ENCODE results near the gene USB1.
"Not testable (repeated sequence)": the region's sequence is repeated elsewhere in the genome, so short reads cannot be mapped to it uniquely, and the experiment has no call there.

The USB1 gene

GRCh38 chr16:57969451-57970123, 31.6 kb upstream of the USB1 start:
- no peak for DNase-seq (ENCODE audit: low read depth)

- no peak for DNase-seq (ENCODE audit: low read depth)
These were observed 30.9 kb upstream of the USB1 start for GRCh38 chr16:57970319-57970718.

DNA sequence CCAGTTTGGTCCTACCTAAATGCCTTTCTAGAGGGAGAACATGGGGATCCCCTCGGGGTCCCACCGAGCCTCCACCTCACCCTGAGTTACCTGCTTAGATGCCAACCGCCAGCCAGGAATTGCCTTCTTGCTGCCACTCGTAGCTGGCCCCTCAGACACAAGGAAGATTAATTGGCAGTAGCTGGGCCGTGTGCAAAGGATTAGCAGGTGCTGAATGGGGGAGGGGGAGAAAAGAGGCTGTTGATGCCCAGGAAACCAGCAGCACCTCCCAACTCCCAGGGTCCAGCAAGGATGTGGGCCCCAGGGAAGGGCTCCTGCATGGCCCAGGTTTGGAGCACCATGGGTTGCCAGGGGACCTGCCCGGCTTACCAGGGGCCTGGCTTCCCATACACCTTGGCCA, 30.2 kb upstream of the USB1 start, which contains the start of gene CNGB1:
Gene CNGB1 (minus strand): TSS at position 159 of the 400 bp plus-strand sequence. CDS start 3,842 bp downstream, outside the sequence.
- DNase-seq (ENCODE audit: low read depth), result no peak

DNA sequence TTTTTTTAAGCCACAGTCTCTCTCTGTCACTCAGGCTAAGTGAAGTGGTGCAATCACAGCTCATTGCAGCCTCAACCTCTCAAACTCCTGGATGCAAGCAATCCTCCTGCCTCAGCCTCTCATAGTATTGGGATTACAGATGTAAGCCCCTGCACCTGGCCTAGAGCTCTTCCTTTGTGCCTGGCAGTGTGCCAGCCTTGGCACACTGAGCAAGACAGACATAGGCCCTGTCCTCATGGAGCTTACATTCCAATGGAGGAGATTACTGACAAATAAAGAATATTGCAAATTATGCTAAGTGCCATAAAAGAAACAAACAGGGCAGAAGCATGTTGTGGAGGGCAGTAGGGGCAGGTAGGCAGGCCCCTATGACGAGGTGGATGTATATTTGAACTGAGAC, 29.4 kb upstream of the USB1 start:
- no peak for DNase-seq (ENCODE audit: low read depth)

DNA sequence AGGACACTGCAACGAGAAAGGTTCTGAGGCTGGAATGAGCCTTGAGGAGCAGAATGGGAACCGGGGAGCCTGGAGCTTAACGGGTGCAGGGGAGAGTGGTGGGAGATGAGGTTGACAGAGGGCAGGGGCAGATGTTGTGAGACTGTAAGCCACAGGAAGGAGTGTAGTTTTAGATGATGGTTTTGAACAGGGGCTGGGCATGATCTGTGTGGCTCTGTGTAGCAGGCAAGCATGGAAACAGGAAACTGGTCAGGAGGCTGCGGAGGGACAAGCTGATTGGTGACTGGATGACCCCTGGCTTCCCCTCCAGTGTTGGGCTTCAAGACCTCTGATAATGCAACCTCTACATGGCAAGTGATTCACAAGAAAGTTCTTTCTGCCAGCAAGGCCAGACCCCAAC, 28.9 kb upstream of the USB1 start:
- DNase-seq (ENCODE audit: low read depth), result no peak

DNA sequence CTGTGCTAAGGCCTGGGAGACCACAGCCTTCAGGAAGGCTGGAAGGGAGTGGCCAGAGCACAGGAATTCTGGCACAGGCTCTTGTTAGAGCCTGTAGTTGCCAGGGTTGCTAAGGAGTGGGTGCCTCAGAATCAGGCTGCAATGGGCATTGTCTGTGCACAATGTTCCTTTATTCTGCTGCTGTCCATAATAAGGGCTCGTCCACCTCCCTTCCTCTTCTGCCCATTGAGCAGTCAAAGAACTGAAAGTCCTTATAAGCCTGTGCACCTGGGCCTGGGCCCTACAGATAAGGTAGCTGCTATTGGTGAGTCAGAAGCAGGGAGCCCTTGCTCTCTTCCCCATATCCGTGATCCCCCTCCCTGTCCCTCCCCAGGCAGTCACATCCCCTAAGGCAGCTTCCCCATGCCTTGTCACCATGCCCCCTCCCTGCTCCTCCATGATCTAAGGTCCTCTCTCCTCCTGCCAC, 24.8 kb upstream of the USB1 start:
- no peak for DNase-seq (ENCODE audit: low read depth)

- DNase-seq (ENCODE audit: low read depth), result no peak
These were observed 23.7 kb upstream of the USB1 start for GRCh38 chr16:57977418-57978069.

DNA sequence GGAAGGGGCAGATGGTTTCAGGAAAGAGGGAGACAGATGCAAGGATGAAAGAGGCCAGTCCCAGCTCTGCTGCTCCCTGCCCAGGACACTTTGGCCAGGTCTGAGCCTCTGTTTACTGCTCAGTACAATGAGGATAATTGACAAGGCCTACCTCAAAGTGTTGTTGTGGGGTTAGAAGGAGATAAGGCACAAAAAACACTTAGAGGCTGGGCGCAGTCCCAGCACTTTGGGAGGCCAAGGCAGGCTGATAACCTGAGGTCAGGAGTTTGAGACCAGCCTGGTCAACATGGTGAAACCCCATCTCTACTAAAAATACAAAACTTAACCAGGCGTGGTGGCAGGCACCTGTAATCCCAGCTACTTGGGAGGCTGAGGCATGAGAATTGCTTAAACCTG, 23.1 kb upstream of the USB1 start:
- not testable (repeated sequence) for DNase-seq (ENCODE audit: low read depth)

DNA sequence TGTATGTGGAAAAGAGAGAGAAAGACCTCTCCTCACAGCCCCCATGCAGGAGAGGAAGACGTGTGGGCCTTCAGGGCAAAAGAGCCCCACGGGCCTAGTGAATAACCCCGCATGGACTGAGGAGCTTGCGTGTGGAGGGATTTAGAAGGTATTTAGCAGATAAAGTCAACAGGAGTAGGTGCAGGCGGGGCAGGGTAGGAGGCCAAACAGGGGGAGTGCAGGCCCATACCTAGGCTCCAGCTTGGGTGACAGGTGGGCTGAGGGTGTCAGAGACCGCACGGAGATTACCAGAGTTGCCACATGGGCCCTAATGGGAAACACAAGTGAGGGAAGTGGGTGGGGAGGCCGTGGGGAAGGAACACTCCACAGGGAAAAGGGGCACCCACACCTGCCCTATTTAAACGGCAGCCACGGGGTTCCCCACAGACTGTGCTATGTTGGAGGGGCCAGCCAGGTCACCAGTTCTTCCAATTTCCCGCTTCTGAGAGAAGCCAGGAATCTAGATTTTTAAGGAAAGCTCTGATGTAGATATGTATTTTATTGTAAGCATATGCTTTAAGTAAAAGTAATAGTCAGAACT, 22.1 kb upstream of the USB1 start:
- DNase-seq (ENCODE audit: low read depth), result no peak

DNA sequence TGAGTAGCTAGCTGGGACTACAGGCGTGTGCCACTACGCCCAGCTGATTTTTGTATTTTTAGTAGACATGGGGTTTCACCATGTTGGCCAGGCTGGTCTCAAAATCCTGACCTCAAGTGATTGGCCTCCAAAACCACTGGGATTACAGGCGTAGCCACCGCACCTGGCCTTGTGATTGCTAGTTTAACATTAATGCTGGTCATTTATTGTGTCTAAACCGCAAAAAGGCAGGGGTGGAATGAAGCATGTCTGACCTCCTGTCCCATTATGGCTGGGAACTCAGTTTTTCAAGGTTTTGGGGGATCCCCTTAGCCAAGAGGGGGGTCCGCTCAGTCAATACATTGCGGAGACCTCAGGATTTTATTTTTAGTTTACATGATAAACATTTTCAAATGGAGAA, 19.6 kb upstream of the USB1 start:
- no peak for DNase-seq (ENCODE audit: low read depth)

- DNase-seq (ENCODE audit: low read depth), result no peak
These were observed 18.8 kb upstream of the USB1 start for GRCh38 chr16:57982385-57982784.

- no peak for DNase-seq (ENCODE audit: low read depth)
These were observed 16.6 kb upstream of the USB1 start for GRCh38 chr16:57984443-57985203.

- DNase-seq (ENCODE audit: low read depth), result no peak
These were observed 15.7 kb upstream of the USB1 start for GRCh38 chr16:57985204-57986181.

GRCh38 chr16:57986196-57986595, 15.0 kb upstream of the USB1 start:
- no peak for DNase-seq (ENCODE audit: low read depth)

GRCh38 chr16:57987441-57988177, 13.6 kb upstream of the USB1 start:
- no peak for DNase-seq (ENCODE audit: low read depth)

- no peak for DNase-seq (ENCODE audit: low read depth)
These were observed 12.3 kb upstream of the USB1 start for GRCh38 chr16:57988929-57989328.

DNA sequence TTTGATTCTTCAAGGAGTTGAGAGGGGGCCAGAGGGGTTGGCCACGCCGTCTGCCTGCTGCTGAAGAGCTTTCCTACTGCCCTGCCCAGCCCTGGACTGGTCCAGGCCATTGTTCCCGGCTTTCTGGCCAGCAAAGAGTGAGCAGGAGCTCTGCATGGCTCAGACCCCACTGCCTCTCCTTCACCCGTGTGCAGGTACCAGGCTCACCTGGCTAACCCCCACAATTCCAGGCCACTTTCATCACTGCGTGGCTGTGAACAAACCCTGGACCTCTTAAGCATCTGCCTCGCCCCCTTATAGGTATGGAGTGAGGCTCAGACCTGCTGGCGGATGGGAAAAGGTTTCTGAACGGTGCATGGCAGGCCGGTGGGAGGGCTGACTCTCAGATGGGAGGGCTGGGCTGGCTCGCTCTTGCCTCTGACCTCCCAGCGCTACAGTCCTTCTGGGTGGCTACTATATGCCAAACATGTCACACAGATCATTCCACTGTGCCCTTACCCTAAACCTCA, 9.6 kb upstream of the USB1 start:
- no peak for DNase-seq (ENCODE audit: low read depth)

GRCh38 chr16:57992084-57992483, 9.1 kb upstream of the USB1 start:
- DNase-seq (ENCODE audit: low read depth), result no peak

DNA sequence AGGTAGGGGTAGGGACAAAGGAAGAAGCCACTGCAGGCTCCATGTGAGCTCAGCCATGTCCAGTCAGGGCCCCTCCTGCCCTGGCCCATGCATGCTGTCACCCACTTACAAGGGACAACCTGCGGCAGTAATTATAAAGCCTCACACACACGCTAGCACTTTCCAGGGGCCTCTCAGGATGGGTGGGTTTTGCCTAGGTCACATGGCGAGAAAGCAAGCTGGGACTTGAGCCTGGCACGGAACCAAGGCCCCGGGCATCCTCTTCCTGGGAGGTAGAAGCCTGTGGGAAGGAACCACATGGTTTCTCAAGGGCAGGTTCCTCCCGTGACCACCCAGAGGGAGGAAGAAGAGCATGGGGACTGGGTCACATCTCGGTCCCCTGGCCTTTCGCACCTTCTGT, 7.8 kb upstream of the USB1 start:
- no peak for DNase-seq (ENCODE audit: low read depth)

DNA sequence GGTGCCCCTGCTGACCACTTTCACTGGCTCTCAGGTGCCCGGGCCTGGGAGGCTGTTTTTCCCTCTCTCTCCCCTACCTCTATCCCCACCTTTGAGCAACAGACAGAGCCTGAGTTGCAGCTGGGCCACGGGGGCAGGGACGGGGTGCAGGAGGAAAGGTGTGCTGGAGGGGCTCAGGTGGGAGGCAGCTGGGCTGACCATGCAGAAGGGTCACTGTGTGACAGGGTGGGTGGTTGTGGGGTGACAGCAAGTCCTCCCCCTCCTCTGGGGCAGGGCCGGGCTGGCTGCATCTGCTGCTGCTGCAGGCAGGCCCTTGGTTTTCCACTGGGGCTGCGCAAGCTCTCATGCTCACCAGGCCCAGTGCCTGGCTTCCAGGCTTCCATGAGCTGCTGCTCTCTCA, 7.3 kb upstream of the USB1 start:
- DNase-seq (ENCODE audit: low read depth), result no peak

DNA sequence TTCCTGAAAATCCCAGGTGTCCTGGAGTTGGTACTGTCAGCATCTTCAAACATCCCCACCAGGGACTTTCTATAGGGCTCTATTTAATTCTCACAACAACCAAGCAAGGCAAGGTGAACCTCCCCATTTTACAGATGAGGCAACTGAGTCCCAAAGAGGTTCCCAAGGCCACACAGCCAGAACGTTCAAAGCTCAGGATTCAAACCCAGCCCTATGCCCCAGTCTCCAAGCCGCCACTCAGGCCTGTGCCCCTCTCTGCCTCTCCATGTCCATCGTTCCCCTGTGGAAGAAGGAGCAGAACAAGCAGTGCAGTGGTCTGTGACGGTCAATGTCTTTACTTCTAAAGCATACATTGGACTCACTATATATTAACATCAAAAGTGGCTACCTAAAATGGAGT, 6.8 kb upstream of the USB1 start:
- DNase-seq (ENCODE audit: low read depth), result no peak
